KMS-11 (cell line): ENCODE data around the gene PPARGC1A.

Experiments
- H2AFZ ChIP-seq: fragments of 200-600 bp; sonication (generic); 2 replicates; pipeline ENCODE4 v1.6.1; 2016; ENCODE audit warnings: antibody characterized with exemption, mixed run types, low read depth
- H3K27ac ChIP-seq: fragments of 200-600 bp; sonication (generic); 2 replicates; pipeline ENCODE4 v1.6.1; 2016; ENCODE audit warnings: mild to moderate bottlenecking, mixed run types
- H3K27me3 ChIP-seq: fragments of 200-600 bp; sonication (generic); 2 replicates; pipeline ENCODE4 v1.6.1; 2017; ENCODE audit warnings: mild to moderate bottlenecking, low read depth, mixed run types, moderate library complexity; ENCODE audit not compliant: insufficient read depth
- H3K36me3 ChIP-seq: fragments of 200-600 bp; sonication (generic); 2 replicates; pipeline ENCODE4 v1.6.1; 2017; ENCODE audit warnings: mild to moderate bottlenecking, mixed run types; ENCODE audit not compliant: insufficient read depth
- H3K4me1 ChIP-seq: fragments of 200-600 bp; sonication (generic); 2 replicates; pipeline ENCODE4 v1.6.1; 2016; ENCODE audit warnings: mild to moderate bottlenecking, low read depth, mixed run types; ENCODE audit not compliant: poor library complexity, severe bottlenecking
- H3K4me2 ChIP-seq: fragments of 200-600 bp; sonication (generic); 2 replicates; pipeline ENCODE4 v1.7.0; 2016; ENCODE audit warnings: mild to moderate bottlenecking, mixed run types
- H3K4me3 ChIP-seq: fragments of 200-600 bp; sonication (generic); IDR thresholded peaks from 2 replicates; pipeline ENCODE4 v1.6.1; 2017; ENCODE audit warnings: low read depth, low read length, mixed read lengths; ENCODE audit not compliant: insufficient read depth
- H3K79me2 ChIP-seq: fragments of 200-600 bp; sonication (generic); 2 replicates; pipeline ENCODE4 v1.6.1; 2016; ENCODE audit warnings: low read depth, mixed run types; ENCODE audit not compliant: insufficient read depth
- H3K9ac ChIP-seq: fragments of 200-600 bp; sonication (generic); 2 replicates; pipeline ENCODE4 v1.6.1; 2016; ENCODE audit warnings: mild to moderate bottlenecking, mixed run types
- H4K20me1 ChIP-seq: fragments of 200-600 bp; sonication (generic); 2 replicates; pipeline ENCODE4 v1.6.1; 2016; ENCODE audit warnings: mild to moderate bottlenecking, mixed run types; ENCODE audit not compliant: insufficient read depth
- TF ChIP-seq, protein P1 (sequence below): fragments of 200-600 bp; sonication (generic); conservative IDR thresholded peaks from 2 replicates; pipeline ENCODE4 v1.6.1; 2017; ENCODE audit warnings: low read depth, mild to moderate bottlenecking, antibody characterized with exemption, low read length, moderate library complexity, mixed read lengths

PPARGC1A gene

DNA sequence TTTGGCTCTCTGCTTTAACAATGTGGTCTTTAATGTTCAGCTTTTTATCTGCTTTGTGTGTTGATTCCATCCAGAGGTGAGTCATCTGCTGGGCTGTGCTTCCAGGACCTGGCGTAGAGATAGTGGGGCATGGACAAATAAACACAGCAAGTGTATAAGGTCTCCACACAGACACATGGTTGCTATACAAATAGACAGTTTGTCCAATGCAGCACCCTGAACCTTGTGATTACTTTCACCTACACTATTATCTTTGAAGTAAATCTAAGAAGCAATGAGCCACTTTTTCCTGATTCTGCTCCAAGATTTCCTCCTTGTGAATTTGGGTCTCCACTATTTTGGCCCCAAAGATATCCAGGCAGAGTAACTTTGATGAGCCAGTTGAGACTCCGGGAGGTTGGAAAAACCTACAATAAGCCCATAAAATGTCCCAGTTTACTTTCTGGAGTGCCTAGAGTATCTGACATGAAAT is 12.1 kb downstream of the PPARGC1A start:
- no peaks in the 10 kb centered on the region for H3K79me2 ChIP-seq

DNA sequence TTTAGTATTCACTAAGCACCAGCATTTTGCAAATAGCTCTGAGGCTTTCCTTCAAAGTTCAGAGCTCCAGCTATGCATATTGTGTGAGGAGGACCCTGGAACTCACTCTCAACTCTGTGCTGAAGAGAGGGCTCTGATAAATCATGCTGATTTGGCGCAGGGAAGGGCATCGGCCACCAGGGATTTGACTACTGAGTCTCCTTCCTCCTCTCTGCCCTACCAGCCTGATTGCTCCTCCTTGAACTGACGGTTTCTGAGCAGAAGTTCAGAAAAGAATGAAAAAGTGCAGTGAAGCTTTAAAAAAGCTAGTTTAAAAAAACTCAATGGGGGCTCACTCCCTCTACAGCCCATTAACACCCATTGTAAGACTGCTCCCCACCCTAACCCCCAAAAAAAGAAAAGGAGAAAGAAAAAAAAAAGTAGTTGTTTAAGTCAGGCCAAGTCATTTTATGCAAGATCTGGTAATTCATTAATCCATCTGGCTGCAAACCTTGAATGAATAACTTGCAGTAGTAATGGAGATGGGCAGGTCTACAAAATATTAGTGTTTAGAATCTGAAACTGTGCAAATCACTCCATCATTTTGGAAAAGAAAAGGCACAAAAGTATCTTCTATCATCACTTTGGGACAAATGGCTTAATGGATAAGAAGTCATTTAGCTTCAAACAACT is 13.3 kb downstream of the PPARGC1A start:
- TF ChIP-seq, protein P1, sequence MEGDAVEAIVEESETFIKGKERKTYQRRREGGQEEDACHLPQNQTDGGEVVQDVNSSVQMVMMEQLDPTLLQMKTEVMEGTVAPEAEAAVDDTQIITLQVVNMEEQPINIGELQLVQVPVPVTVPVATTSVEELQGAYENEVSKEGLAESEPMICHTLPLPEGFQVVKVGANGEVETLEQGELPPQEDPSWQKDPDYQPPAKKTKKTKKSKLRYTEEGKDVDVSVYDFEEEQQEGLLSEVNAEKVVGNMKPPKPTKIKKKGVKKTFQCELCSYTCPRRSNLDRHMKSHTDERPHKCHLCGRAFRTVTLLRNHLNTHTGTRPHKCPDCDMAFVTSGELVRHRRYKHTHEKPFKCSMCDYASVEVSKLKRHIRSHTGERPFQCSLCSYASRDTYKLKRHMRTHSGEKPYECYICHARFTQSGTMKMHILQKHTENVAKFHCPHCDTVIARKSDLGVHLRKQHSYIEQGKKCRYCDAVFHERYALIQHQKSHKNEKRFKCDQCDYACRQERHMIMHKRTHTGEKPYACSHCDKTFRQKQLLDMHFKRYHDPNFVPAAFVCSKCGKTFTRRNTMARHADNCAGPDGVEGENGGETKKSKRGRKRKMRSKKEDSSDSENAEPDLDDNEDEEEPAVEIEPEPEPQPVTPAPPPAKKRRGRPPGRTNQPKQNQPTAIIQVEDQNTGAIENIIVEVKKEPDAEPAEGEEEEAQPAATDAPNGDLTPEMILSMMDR, result no peak
- Histone ChIP-seq H3K27me3 (no peaks in the 10 kb centered on the region), H3K4me1 (no peaks in the 10 kb centered on the region), H3K9ac (no peak overlapping the region), H3K79me2 (no peaks in the 10 kb centered on the region), H4K20me1 (no peaks in the 10 kb centered on the region), H2AFZ (no peak overlapping the region), H3K36me3 (no peaks in the 10 kb centered on the region), H3K27ac (no peak overlapping the region), H3K4me3 (no peak overlapping the region), H3K4me2 (no peak overlapping the region)

More for the DNA sequence above, 12.1 kb downstream of the PPARGC1A start:
- TF ChIP-seq, protein P1, result no peak
- H3K9ac ChIP-seq, result no peak overlapping the region
- no peaks in the 10 kb centered on the region for H3K4me1 ChIP-seq
- H3K36me3 ChIP-seq, result no peaks in the 10 kb centered on the region
- no peak overlapping the region for H3K4me3 ChIP-seq
- no peaks in the 10 kb centered on the region for H3K27me3 ChIP-seq
- no peak overlapping the region for H3K4me2 ChIP-seq
- no peak overlapping the region for H3K27ac ChIP-seq
- H4K20me1 ChIP-seq, result no peaks in the 10 kb centered on the region
- H2AFZ ChIP-seq, result no peak overlapping the region

DNA sequence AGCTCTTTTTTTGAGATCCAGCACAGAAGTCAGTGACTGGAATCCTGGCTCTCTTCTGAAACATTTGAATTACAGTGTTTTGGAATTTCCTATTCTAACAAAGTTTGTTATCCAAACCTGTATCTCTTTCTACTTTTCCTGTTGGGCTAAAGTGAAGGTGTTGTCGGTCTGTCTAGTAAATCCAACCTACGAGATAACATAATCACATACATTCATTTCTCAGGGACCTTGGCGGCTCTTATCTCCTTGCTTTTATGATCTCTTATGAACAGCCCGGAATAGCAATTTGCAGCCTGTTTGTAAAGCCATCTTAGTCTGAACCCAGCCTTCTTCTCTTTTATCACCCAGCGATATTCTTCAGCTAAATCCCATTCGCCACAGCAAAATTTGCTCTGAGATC is 14.5 kb downstream of the PPARGC1A start:
- Histone ChIP-seq H3K4me3 (no peak overlapping the region), H2AFZ (no peak overlapping the region), H4K20me1 (no peaks in the 10 kb centered on the region), H3K9ac (no peak overlapping the region), H3K4me2 (no peak overlapping the region), H3K27me3 (no peaks in the 10 kb centered on the region), H3K36me3 (no peaks in the 10 kb centered on the region), H3K27ac (no peak overlapping the region), H3K79me2 (no peaks in the 10 kb centered on the region), H3K4me1 (no peaks in the 10 kb centered on the region)
- TF ChIP-seq, protein P1, result no peak

DNA sequence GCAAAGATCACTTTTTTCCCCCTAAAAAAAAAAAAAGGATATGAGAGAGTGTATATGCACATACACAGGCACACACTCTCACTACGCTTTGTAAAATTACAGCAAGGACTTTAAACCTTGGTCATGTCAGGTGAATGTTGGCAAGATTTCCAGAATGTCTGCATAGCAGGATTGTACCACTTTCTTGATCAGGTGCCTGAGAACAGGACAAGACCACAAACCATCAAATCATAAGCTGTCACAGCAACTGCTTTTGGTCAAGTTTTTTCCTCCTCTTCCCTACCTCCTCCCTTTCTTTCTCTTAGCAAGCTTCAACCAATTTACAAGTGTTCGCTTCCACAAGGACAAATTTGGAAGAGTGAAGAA is 15.3 kb downstream of the PPARGC1A start:
- H2AFZ ChIP-seq, result no peak overlapping the region
- H3K4me3 ChIP-seq, result no peak overlapping the region
- no peaks in the 10 kb centered on the region for H4K20me1 ChIP-seq
- no peaks in the 10 kb centered on the region for H3K79me2 ChIP-seq
- no peaks in the 10 kb centered on the region for H3K36me3 ChIP-seq
- H3K27me3 ChIP-seq, result no peaks in the 10 kb centered on the region
- H3K4me2 ChIP-seq, result no peak overlapping the region
- H3K27ac ChIP-seq, result no peak overlapping the region
- TF ChIP-seq, protein P1, result no peak
- H3K4me1 ChIP-seq, result no peaks in the 10 kb centered on the region
- no peak overlapping the region for H3K9ac ChIP-seq
